ENCODE data around the gene AGO4. TPM values are rescaled to one million over a fixed set of nuclear protein-coding genes. Genes with fewer than 3 reads are reported as not detected.
"Not testable (repeated sequence)": the region's sequence is repeated elsewhere in the genome, so short reads cannot be mapped to it uniquely, and the experiment has no call there.

AGO4 gene
- total RNA-seq, 1 experiment from 2014 or later, result 1.4 TPM

- DNase-seq (ENCODE audit: low read depth), result peak; percentile 18
- in situ Hi-C loops (cut with HindIII; ENCODE audit: low pct_unique_long_range_greater_than_20kb, low sequenced_read_pairs), result no loop called here
These were observed 766 bp downstream of the AGO4 start for GRCh38 chr1:35808450-35809113.

- DNase-seq (ENCODE audit: low read depth), result no peak
- in situ Hi-C loops (cut with HindIII; ENCODE audit: low pct_unique_long_range_greater_than_20kb, low sequenced_read_pairs), result no loop called here
These were observed 1.6 kb downstream of the AGO4 start for GRCh38 chr1:35809114-35810095.

- in situ Hi-C loops (cut with HindIII; ENCODE audit: low pct_unique_long_range_greater_than_20kb, low sequenced_read_pairs), result no loop called here
- no peak for DNase-seq (ENCODE audit: low read depth)
These were observed 2.5 kb downstream of the AGO4 start for GRCh38 chr1:35810096-35810881.

DNA sequence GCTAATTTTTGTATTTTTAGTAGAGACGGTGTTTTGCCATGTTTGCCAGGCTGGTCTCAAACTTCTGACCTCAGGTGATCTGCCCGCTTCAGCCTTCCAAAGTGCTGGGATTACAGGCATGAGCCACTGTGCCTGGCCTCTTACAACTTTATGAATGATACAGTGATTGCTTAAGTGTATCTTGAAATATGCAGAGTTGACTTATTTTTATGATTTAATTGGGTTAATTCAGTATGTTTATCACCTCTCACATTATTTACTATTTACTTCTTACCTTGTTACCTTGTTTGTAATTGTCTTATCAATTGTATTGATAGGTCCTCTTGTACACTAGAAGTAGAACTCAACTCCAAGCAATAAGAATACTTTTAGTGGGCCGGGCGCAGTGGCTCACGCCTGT is 4.9 kb downstream of the AGO4 start:
- DNase-seq (ENCODE audit: low read depth); in situ Hi-C loops (cut with HindIII; ENCODE audit: low pct_unique_long_range_greater_than_20kb, low sequenced_read_pairs): not testable (repeated sequence)

DNA sequence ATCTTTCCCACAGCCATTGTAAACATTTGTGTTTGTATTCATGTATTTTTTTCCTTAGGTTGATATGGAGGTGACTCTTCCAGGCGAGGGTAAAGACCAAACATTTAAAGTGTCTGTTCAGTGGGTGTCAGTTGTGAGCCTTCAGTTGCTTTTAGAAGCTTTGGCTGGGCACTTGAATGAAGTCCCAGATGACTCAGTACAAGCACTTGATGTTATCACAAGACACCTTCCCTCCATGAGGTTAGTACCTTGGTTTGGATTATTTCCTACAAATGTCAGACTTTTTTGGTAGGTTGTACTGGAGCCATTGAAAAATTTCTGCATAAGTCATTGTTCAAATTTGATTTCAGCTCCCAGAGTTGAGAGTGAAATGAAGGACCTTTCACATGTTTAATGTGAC is 17.4 kb downstream of the AGO4 start:
- in situ Hi-C loops (cut with HindIII; ENCODE audit: low pct_unique_long_range_greater_than_20kb, low sequenced_read_pairs), result no loop called here
- no peak for DNase-seq (ENCODE audit: low read depth)

DNA sequence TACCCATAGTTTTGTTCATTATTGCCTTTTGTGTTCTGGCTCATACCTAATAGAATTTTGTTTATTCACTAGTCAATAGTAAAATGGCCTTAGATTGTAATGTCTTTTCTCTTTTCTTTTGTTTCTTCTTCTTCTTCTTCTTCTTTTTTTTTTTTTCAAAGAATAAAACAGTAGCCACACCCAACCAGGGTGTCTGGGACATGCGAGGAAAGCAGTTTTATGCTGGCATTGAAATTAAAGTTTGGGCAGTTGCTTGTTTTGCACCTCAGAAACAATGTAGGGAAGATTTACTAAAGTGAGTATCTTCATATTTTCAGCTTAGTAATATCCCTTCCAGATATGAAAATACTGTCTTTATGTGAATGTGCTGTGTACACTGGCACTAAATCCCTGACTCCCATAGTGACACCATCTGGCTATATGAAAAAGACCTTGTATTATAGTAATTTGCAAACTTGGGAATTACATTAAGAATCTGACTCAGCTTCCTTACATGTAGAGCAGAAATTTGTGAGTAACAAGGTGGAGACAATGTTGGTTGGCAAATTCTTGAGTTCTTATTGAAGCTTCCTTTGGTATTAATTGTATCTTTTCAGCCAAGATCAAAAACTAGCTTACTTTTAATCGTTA is 24.6 kb downstream of the AGO4 start:
- DNase-seq (ENCODE audit: low read depth), result no peak
- in situ Hi-C loops (cut with HindIII; ENCODE audit: low pct_unique_long_range_greater_than_20kb, low sequenced_read_pairs), result no loop called here

DNA sequence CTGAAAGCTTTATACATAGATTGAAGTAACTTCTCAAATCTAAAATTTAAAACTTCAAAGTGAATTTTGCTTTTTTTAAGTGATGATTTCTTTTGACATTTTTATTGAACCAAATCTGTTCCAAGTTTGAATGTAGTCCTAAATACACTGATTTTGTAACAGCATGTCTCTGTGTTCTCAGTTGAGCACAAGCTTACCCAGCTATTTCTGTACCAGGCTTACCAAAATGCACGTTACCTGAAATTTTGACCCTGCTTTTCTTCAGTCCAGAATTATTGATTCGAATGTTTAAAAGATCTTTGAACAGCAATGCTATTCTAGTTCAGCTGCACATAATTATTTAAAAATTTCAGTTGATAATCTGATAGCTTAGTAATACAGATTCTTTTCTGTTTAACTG is 25.6 kb downstream of the AGO4 start:
- in situ Hi-C loops (cut with HindIII; ENCODE audit: low pct_unique_long_range_greater_than_20kb, low sequenced_read_pairs), result no loop called here
- no peak for DNase-seq (ENCODE audit: low read depth)

GRCh38 chr1:35834218-35834617 is 26.4 kb downstream of the AGO4 start:
- in situ Hi-C loops (cut with HindIII; ENCODE audit: low pct_unique_long_range_greater_than_20kb, low sequenced_read_pairs), result no loop called here
- no peak for DNase-seq (ENCODE audit: low read depth)

- no peak for DNase-seq (ENCODE audit: low read depth)
- in situ Hi-C loops (cut with HindIII; ENCODE audit: low pct_unique_long_range_greater_than_20kb, low sequenced_read_pairs), result no loop called here
These were observed 27.6 kb downstream of the AGO4 start for GRCh38 chr1:35835398-35835797.

GRCh38 chr1:35836734-35837133 is 28.9 kb downstream of the AGO4 start:
- in situ Hi-C loops (cut with HindIII; ENCODE audit: low pct_unique_long_range_greater_than_20kb, low sequenced_read_pairs), result no loop called here
- no peak for DNase-seq (ENCODE audit: low read depth)

GRCh38 chr1:35838693-35839245 is 31.0 kb downstream of the AGO4 start:
- no peak for DNase-seq (ENCODE audit: low read depth)

GRCh38 chr1:35844826-35845225 is 37.0 kb downstream of the AGO4 start:
- no peak for DNase-seq (ENCODE audit: low read depth)
- in situ Hi-C loops (cut with HindIII; ENCODE audit: low pct_unique_long_range_greater_than_20kb, low sequenced_read_pairs), result no loop called here

More at GRCh38 chr1:35838693-35839245, 31.0 kb downstream of the AGO4 start:
- in situ Hi-C loops (cut with HindIII; ENCODE audit: low pct_unique_long_range_greater_than_20kb, low sequenced_read_pairs), result no loop called here

DNA sequence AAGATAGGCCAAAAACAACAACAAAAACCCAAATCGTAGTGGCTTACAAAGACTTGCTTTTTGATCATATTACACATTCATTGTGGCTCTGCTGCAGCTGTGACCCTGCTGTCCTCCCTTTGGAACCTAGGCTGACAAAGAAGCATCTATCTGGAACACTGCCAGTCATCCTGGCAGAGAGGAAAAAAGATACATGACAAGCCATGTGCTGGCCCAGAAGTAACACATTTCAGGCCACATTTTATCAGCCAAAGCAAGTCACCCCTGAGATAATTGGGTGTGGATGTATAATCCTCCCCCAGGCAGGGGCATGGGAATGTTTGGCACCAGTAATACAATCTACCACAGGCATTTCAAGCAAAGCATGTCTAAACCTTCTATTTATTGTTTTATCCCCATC is 38.0 kb downstream of the AGO4 start:
- DNase-seq (ENCODE audit: low read depth), result no peak
- in situ Hi-C loops (cut with HindIII; ENCODE audit: low pct_unique_long_range_greater_than_20kb, low sequenced_read_pairs), result no loop called here

- in situ Hi-C loops (cut with HindIII; ENCODE audit: low pct_unique_long_range_greater_than_20kb, low sequenced_read_pairs), result no loop called here
These were observed 40.2 kb downstream of the AGO4 start for GRCh38 chr1:35847935-35848565.

GRCh38 chr1:35850051-35850450 is 42.2 kb downstream of the AGO4 start:
- in situ Hi-C loops (cut with HindIII; ENCODE audit: low pct_unique_long_range_greater_than_20kb, low sequenced_read_pairs), result no loop called here
- no peak for DNase-seq (ENCODE audit: low read depth)

More at GRCh38 chr1:35847935-35848565, 40.2 kb downstream of the AGO4 start:
- DNase-seq (ENCODE audit: low read depth), result no peak

DNA sequence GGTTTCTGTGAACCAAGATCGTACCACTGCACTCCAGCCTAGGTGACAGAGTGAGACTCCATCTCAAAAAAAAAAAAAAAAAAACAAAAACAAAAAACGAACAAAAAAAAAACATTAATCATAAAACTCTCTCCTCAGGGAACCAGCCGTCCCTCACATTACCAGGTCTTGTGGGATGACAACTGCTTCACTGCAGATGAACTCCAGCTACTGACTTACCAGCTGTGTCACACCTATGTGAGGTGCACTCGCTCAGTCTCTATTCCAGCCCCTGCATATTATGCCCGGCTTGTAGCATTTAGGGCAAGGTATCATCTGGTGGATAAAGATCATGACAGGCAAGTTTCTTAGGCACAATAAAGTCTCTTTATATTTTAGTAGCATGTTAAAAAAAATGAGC is 42.9 kb downstream of the AGO4 start:
- DNase-seq (ENCODE audit: low read depth), result no peak
- in situ Hi-C loops (cut with HindIII; ENCODE audit: low pct_unique_long_range_greater_than_20kb, low sequenced_read_pairs), result no loop called here

- in situ Hi-C loops (cut with HindIII; ENCODE audit: low pct_unique_long_range_greater_than_20kb, low sequenced_read_pairs), result no loop called here
- DNase-seq (ENCODE audit: low read depth), result no peak
These were observed 43.5 kb downstream of the AGO4 start for GRCh38 chr1:35851132-35851869.
